Thoracic aorta (tissue), 2 donors: ENCODE results near the gene P4HB. TPM values are rescaled to one million over a fixed set of nuclear protein-coding genes. Genes with fewer than 3 reads are reported as not detected.

Experiments used
- ATAC-seq: fragments of 150-250 bp; one replicate; pipeline ENCODE4 v1.8.0; 2017; ENCODE audit warnings: low read depth; ENCODE audit not compliant: insufficient number of reproducible peaks, low FRiP score
- DNase-seq: peaks from one replicate; pipeline ENCODE4 v3.0.0-alpha.2; 2020; ENCODE audit warnings: low spot score
- H3K27ac ChIP-seq, 2 donors: fragments of 200-600 bp; sonication (generic); 1 replicate in 1 of 2; 2 replicates in 1 of 2; pipeline ENCODE4 v1.5.1; 2016; ENCODE audit warnings: mild to moderate bottlenecking in 2 of 2, moderate library complexity in 2 of 2
- H3K27me3 ChIP-seq: fragments of 200-600 bp; sonication (generic); replicated peaks from 2 replicates; pipeline ENCODE4 v1.6.0; 2016; ENCODE audit warnings: mild to moderate bottlenecking; ENCODE audit not compliant: insufficient read depth
- H3K36me3 ChIP-seq: fragments of 200-600 bp; sonication (generic); one replicate; pipeline ENCODE4 v1.5.1; 2016
- H3K4me1 ChIP-seq, 2 donors: fragments of 200-600 bp; sonication (generic); 1 replicate in 1 of 2; 2 replicates in 1 of 2; pipeline versions ENCODE4 v1.5.1 to v1.6.0; 2016; ENCODE audit warnings: low read depth in 2 of 2, mild to moderate bottlenecking in 1 of 2; ENCODE audit not compliant: control insufficient read depth in 1 of 2
- H3K4me3 ChIP-seq: fragments of 200-600 bp; sonication (generic); 2 replicates; pipeline ENCODE4 v1.5.1; 2016; ENCODE audit warnings: mild to moderate bottlenecking
- H3K9me3 ChIP-seq: fragments of 200-600 bp; sonication (generic); 2 replicates; pipeline ENCODE4 v1.5.1; 2016
- total RNA-seq, 2 donors: library from RNA; depleted of rRNA; stranded (reverse); fragments of >200 nt; gene quantifications; one replicate each; pipeline versions ENCODE4 v1.1.0 to v1.2.3, GENCODE V29; 2016
- TF ChIP-seq, protein P1 (sequence below): fragments of 200-600 bp; sonication (generic); IDR thresholded peaks from one replicate; pipeline ENCODE4 v1.5.1; 2019; ENCODE audit warnings: antibody characterized with exemption

The P4HB gene
- total RNA-seq: 100 to 1,000 TPM; 515 to 655 TPM

DNA sequence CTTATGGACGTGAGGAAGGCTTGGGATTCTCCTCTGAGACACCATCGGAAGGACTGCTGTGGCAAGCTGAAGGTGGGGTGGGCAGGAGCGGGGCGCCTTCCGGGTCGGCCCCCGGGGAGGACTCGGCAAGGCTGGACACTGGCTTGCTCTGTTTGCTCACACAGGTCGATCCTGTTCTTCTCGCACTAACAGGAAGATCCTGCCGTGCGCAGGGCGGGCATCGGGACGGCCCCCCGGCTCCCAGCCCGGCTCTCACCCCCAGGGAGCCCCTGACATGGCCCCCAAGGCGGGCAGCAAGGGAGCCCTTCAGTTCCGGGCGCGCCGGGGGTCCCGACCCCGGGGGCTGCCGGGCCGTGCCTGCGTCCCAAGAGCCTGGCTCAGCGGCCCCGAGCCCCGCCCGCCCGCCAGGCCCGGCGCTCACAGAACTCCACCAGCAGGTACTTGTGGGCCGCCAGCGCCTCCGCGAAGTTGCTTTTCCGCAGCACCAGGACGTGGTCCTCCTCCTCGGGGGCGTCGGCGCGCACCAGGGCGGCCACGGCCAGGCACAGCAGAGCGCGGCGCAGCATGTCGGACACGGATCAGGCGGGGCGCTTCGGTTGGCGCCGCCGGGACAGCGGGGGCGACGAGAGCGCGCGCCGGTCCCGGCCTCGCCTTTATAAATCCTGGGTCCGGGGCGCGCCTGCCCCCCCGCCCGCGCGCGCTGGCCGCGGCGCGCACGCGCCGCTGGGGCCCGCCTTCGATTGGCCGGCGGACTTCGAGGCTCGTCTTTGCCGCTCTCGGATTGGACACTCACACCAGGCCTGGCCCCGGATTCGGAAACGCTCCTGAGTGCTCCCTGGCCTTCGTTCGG is at the start of gene P4HB:
Gene P4HB (minus strand): TSS at position 630 of the 850 bp plus-strand sequence. CDS start 64 bp downstream, at position 566.
- Histone ChIP-seq H3K27ac (peak within 1 kb of the TSS; percentile 92 to 94), H3K27me3 (no peaks in the 10 kb centered on the region), H3K4me3 (peak within 1 kb of the TSS; percentile 86), H3K9me3 (no peaks in the 10 kb centered on the region), H3K36me3 (peaks cover 2% of the 10 kb centered on the region), H3K4me1 (peaks cover 19 to 39% of the 10 kb centered on the region in 2 donors)
- TF ChIP-seq, protein P1, sequence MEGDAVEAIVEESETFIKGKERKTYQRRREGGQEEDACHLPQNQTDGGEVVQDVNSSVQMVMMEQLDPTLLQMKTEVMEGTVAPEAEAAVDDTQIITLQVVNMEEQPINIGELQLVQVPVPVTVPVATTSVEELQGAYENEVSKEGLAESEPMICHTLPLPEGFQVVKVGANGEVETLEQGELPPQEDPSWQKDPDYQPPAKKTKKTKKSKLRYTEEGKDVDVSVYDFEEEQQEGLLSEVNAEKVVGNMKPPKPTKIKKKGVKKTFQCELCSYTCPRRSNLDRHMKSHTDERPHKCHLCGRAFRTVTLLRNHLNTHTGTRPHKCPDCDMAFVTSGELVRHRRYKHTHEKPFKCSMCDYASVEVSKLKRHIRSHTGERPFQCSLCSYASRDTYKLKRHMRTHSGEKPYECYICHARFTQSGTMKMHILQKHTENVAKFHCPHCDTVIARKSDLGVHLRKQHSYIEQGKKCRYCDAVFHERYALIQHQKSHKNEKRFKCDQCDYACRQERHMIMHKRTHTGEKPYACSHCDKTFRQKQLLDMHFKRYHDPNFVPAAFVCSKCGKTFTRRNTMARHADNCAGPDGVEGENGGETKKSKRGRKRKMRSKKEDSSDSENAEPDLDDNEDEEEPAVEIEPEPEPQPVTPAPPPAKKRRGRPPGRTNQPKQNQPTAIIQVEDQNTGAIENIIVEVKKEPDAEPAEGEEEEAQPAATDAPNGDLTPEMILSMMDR: no peak
- DNase-seq: no peak
- no peak for ATAC-seq

DNA sequence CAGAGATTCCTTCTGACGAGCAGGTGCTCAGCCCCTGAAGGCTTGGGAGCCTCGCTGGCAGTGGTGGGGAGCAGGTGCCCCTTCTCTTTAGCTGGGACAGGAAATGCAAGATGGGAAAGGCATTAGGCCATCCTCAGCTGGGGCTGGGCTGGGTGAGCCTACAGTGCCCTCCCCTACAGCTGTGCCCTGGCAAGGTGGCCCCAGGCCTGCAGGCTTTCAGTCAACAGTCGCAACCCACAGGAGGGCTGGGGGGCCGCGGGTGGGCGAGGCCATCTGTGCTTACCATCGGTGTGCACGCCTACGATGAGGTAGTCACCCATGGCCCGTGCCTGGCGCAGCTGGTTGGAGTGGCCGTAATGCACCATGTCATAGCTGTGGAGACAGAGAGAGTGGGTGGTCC is 48.9 kb upstream of the P4HB start:
- ATAC-seq (no peak), DNase-seq (no peak)
- Histone ChIP-seq H3K36me3 (peaks cover 19% of the 10 kb centered on the region), H3K27ac (no peak overlapping the region), H3K9me3 (no peaks in the 10 kb centered on the region), H3K4me3 (no peak overlapping the region), H3K27me3 (no peaks in the 10 kb centered on the region), H3K4me1 (peaks cover 6 to 13% of the 10 kb centered on the region in 2 donors)
- TF ChIP-seq, protein P1: no peak

DNA sequence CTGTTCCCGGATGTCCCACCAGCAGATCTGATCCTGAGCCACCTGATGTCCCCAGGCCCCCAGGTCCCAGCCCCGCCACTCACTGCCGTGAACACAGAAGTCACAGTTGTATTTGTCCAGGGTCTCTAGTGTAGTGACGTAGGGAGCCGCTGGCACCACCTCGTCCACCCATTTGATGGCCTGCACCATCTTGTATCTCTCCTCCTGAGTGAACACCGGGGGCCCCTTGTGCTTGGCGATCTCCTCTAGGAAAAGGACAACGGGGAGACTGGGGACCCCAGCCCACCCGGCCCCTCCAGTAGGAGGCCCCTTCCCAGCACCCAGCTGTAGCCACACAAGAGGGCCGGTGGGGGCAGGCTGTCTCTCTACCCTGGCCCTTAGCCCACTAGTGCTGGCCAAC is 48.5 kb upstream of the P4HB start:
- Histone ChIP-seq H3K9me3 (no peaks in the 10 kb centered on the region), H3K4me3 (no peak overlapping the region), H3K4me1 (peaks cover 6 to 13% of the 10 kb centered on the region in 2 donors), H3K36me3 (peaks cover 15% of the 10 kb centered on the region), H3K27me3 (no peaks in the 10 kb centered on the region), H3K27ac (no peak overlapping the region)
- TF ChIP-seq, protein P1: no peak
- DNase-seq: no peak
- ATAC-seq: no peak

DNA sequence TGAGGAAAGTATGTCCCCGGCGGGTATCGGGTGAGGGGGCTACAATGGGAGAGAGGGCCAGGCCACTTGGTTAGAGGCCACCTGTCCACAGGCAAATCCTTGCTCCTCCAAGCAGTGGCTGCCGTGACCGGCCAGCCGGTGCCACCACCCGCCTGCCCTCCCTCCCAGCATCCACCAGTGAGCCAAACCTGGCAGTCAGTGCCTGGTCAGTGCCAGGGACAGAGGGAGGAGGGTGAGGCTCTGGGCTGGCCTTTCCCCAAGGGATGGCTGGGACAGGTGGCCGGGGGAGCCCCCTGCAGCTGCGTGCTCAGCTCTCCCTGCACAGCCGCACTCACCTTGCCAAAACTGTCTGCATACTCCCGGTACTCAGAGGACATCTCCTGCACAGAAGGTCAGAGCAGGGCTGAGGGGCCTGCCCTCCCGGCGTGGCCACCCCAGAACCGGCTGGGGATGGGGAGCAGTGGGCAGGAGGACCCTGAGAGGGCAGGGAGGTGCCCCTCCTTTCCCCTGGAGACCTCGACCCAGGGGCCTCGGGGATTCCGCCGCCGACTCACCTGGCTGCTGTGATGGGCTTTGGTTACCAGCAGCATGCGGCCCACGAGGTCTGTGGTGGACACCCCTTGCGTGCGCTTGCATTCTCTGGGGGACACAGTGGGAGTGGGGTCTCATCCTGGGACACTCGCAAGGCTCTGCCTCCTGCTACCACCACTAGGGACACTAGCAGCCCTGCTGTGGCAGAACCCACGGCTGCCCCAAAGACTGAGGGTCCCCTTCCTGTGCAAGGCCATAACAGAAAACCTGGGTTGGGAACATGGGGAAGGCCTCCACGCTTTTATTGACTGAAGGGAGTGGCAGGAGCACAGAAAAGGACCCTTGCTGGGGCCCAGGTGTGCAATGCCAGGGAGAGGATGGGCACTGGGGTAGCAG is 47.1 kb upstream of the P4HB start:
- H3K9me3 ChIP-seq: no peaks in the 10 kb centered on the region
- TF ChIP-seq, protein P1: no peak
- H3K4me3 ChIP-seq: no peak overlapping the region
- peaks cover 8 to 16% of the 10 kb centered on the region in 2 donors for H3K4me1 ChIP-seq
- DNase-seq (no peak), ATAC-seq (no peak)
- H3K27ac ChIP-seq: no peak overlapping the region
- no peaks in the 10 kb centered on the region for H3K27me3 ChIP-seq
- peaks cover 3% of the 10 kb centered on the region for H3K36me3 ChIP-seq
